HepG2 (cell line): ENCODE results near the gene ABAT. TPM values are rescaled to one million over a fixed set of nuclear protein-coding genes. Genes with fewer than 3 reads are reported as not detected.

Source experiments
- AHR ChIP-seq: IDR thresholded peaks from 2 replicates; pipeline ENCODE4 v1.6.1; 2018; ENCODE audit warnings: missing genetic modification reagents, missing compliant biosample characterization
- ATF1 ChIP-seq: IDR thresholded peaks from 2 replicates; pipeline ENCODE4 v1.6.1; 2016; ENCODE audit warnings: mild to moderate bottlenecking, control low read depth
- BORCS8-MEF2B ChIP-seq: sonication (generic); formaldehyde crosslinking; IDR thresholded peaks from 2 replicates; pipeline ENCODE4 v1.8.0; 2022; ENCODE audit warnings: mild to moderate bottlenecking, missing genetic modification reagents
- DRAP1 ChIP-seq: IDR thresholded peaks from 2 replicates; pipeline ENCODE4 v1.6.1; 2016; ENCODE audit warnings: missing genetic modification reagents, missing compliant biosample characterization
- HHEX ChIP-seq: IDR thresholded peaks from 2 replicates; pipeline ENCODE4 v1.6.1; 2016; ENCODE audit warnings: control low read depth
- HNF4A ChIP-seq: sonication (generic); formaldehyde crosslinking; IDR thresholded peaks from 2 replicates; pipeline ENCODE4 v1.4.0; 2020; ENCODE audit warnings: missing genetic modification reagents
- NFE2L2 ChIP-seq: fragments of 150-350 bp; IDR thresholded peaks from 2 replicates; pipeline ENCODE4 v1.6.1; 2014; ENCODE audit warnings: low read length
- SP4 ChIP-seq: sonication (generic); formaldehyde crosslinking; IDR thresholded peaks from 2 replicates; pipeline ENCODE4 v1.8.1; 2023; ENCODE audit warnings: mild to moderate bottlenecking, missing genetic modification reagents
- THAP11 ChIP-seq: IDR thresholded peaks from 2 replicates; pipeline ENCODE4 v1.6.1; 2016; ENCODE audit warnings: missing biosample characterization, missing genetic modification reagents
- ZBTB26 ChIP-seq: IDR thresholded peaks from 2 replicates; pipeline ENCODE4 v1.6.1; 2016; ENCODE audit warnings: missing compliant biosample characterization, missing genetic modification reagents, borderline replicate concordance
- ZNF318 ChIP-seq: sonication (generic); formaldehyde crosslinking; IDR thresholded peaks from 2 replicates; pipeline ENCODE4 v1.4.0; 2020; ENCODE audit warnings: mild to moderate bottlenecking, missing genetic modification reagents
- ZNF350 ChIP-seq: sonication (generic); formaldehyde crosslinking; IDR thresholded peaks from 2 replicates; pipeline ENCODE4 v1.4.0; 2020; ENCODE audit warnings: mild to moderate bottlenecking, low read depth, missing genetic modification reagents, borderline replicate concordance
- ZNF710 ChIP-seq: sonication (generic); formaldehyde crosslinking; IDR thresholded peaks from 2 replicates; pipeline ENCODE4 v1.5.0; 2020; ENCODE audit warnings: mild to moderate bottlenecking, missing genetic modification reagents, borderline replicate concordance
- polyA plus RNA-seq, 8 experiments: library from polyadenylated mRNA; depleted of rRNA in 3 of 8; stranded (reverse) in 7 of 8; unstranded in 1 of 8; fragments of >200 nt; fragmentation: Illumina TruSeq in 4 of 8; extraction: Trizol in 4 of 8; gene quantifications; 2 replicates each; pipeline versions ENCODE4 v1.2.1 to v1.2.3, GENCODE V29; 2011 to 2016; ENCODE audit warnings: low read depth in 4 of 8, missing spikeins in 1 of 8, mixed read lengths in 1 of 8; ENCODE audit not compliant: insufficient read depth in 1 of 8
- total RNA-seq, 5 experiments: library from RNA; depleted of rRNA; stranded (reverse); fragments of >200 nt; fragmentation: Illumina TruSeq; extraction: Trizol; gene quantifications; 2 replicates each; pipeline ENCODE4 v1.2.3, GENCODE V29; 2016; ENCODE audit warnings: low read depth in 1 of 5
- TF ChIP-seq, protein P1 (sequence below): IDR thresholded peaks from 2 replicates; pipeline ENCODE4 v1.6.1; 2016
- TF ChIP-seq, protein P2 (sequence below): sonication (generic); formaldehyde crosslinking; IDR thresholded peaks from 2 replicates; pipeline ENCODE4 v1.5.0; 2020; ENCODE audit warnings: mild to moderate bottlenecking, missing genetic modification reagents

The ABAT gene
- total and polyA plus RNA-seq, 2 of the 13 experiments (the other 11 are each of a cell fraction or from before 2014, with no cell fraction given): 47.6 to 97.3 TPM

- TF ChIP-seq ZNF318 (no peak), ZNF350 (CRISPR knock-in tag) (0 out of 2 replicates have a peak, but pooled peaks have one; percentile 37), ZBTB26 (CRISPR knock-in tag) (no peak), AHR (CRISPR knock-in tag) (no peak), BORCS8-MEF2B (CRISPR knock-in tag) (0 out of 2 replicates have a peak, but pooled peaks have one; percentile 36), THAP11 (CRISPR knock-in tag) (no peak), SP4 (peak; percentile 26; the same call in 1 of the 2 replicates), HHEX (CRISPR knock-in tag) (0 out of 2 replicates have a peak, but pooled peaks have one; percentile 13), ATF1 (CRISPR knock-in tag) (no peak), HNF4A (CRISPR knock-in tag) (peak; percentile 57), NFE2L2 (no peak), ZNF710 (CRISPR knock-in tag) (no peak), DRAP1 (CRISPR knock-in tag) (no peak)
- TF ChIP-seq, protein P1, sequence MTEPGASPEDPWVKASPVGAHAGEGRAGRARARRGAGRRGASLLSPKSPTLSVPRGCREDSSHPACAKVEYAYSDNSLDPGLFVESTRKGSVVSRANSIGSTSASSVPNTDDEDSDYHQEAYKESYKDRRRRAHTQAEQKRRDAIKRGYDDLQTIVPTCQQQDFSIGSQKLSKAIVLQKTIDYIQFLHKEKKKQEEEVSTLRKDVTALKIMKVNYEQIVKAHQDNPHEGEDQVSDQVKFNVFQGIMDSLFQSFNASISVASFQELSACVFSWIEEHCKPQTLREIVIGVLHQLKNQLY (CRISPR knock-in tag): 0 out of 2 replicates have a peak, but pooled peaks have one; percentile 31
- TF ChIP-seq, protein P2, sequence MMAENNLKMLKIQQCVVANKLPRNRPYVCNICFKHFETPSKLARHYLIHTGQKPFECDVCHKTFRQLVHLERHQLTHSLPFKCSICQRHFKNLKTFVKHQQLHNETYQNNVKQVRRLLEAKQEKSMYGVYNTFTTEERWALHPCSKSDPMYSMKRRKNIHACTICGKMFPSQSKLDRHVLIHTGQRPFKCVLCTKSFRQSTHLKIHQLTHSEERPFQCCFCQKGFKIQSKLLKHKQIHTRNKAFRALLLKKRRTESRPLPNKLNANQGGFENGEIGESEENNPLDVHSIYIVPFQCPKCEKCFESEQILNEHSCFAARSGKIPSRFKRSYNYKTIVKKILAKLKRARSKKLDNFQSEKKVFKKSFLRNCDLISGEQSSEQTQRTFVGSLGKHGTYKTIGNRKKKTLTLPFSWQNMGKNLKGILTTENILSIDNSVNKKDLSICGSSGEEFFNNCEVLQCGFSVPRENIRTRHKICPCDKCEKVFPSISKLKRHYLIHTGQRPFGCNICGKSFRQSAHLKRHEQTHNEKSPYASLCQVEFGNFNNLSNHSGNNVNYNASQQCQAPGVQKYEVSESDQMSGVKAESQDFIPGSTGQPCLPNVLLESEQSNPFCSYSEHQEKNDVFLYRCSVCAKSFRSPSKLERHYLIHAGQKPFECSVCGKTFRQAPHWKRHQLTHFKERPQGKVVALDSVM (CRISPR knock-in tag): no peak
Observed at GRCh38 chr16:8730335-8730915, 56.0 kb downstream of the ABAT start (continued).
